A673 (cell line): ENCODE measurements around the gene EOLA1. TPM values are rescaled to one million over a fixed set of nuclear protein-coding genes. Genes with fewer than 3 reads are reported as not detected.

Experiments used
- BruUV-seq: library from RNA; stranded (reverse); fragments of 400-500 nt; replicated peaks from 2 replicates; lab custom pipeline; 2021; lab: Mats Ljungman, UMichigan
- CTCF ChIA-PET: fragments of 300-600 bp; sonication (Branson Sonifier 250); formaldehyde crosslinking; loops from one replicate; lab custom pipeline; 2022; ENCODE audit warnings: antibody characterized with exemption; lab: Charles Lee
- POLR2A ChIA-PET: fragments of 300-600 bp; sonication (Branson Sonifier 250); formaldehyde crosslinking; loops from one replicate; lab custom pipeline; 2022; ENCODE audit warnings: antibody characterized with exemption; ENCODE audit not compliant: low non-redundant PET; lab: Charles Lee
- DNase-seq: peaks from one replicate; pipeline ENCODE4 v3.0.0-alpha.2; 2015; ENCODE audit warnings: low spot score
- H3K27ac ChIP-seq: fragments of 200-600 bp; sonication (generic); 2 replicates; pipeline ENCODE4 v1.5.1; 2016; ENCODE audit warnings: mixed run types, low read depth, mild to moderate bottlenecking, mixed read lengths, antibody characterized with exemption, low read length; ENCODE audit not compliant: poor library complexity, severe bottlenecking
- H3K27me3 ChIP-seq: fragments of 200-600 bp; sonication (generic); replicated peaks from 2 replicates; pipeline ENCODE4 v1.6.1; 2017; ENCODE audit warnings: mixed run types, low read depth, mild to moderate bottlenecking, mixed read lengths, antibody characterized with exemption, low read length; ENCODE audit not compliant: insufficient read depth, poor library complexity
- H3K36me3 ChIP-seq: fragments of 200-600 bp; sonication (generic); 2 replicates; pipeline ENCODE4 v1.6.1; 2016; ENCODE audit warnings: mixed run types, mild to moderate bottlenecking, mixed read lengths, antibody characterized with exemption, low read length; ENCODE audit not compliant: insufficient read depth, poor library complexity, severe bottlenecking
- H3K4me1 ChIP-seq: fragments of 200-600 bp; sonication (generic); 2 replicates; pipeline ENCODE4 v1.6.1; 2017; ENCODE audit warnings: mixed run types, mild to moderate bottlenecking, mixed read lengths, antibody characterized with exemption, low read length; ENCODE audit not compliant: insufficient read depth, poor library complexity, severe bottlenecking
- H3K4me3 ChIP-seq: fragments of 200-600 bp; sonication (generic); 2 replicates; pipeline ENCODE4 v1.5.1; 2016; ENCODE audit warnings: low read depth, mixed run types, mild to moderate bottlenecking, mixed read lengths, low read length; ENCODE audit not compliant: poor library complexity, severe bottlenecking
- H3K9me3 ChIP-seq: fragments of 200-600 bp; sonication (generic); 2 replicates; pipeline ENCODE4 v1.6.1; 2016; ENCODE audit warnings: mixed run types, low read depth, mild to moderate bottlenecking, mixed read lengths, antibody characterized with exemption, low read length; ENCODE audit not compliant: poor library complexity, severe bottlenecking
- EZH2 ChIP-seq: fragments of 200-600 bp; sonication (generic); IDR thresholded peaks from 2 replicates; pipeline ENCODE4 v1.6.1; 2017; ENCODE audit warnings: borderline replicate concordance, low read depth, mild to moderate bottlenecking, mixed read lengths, antibody characterized with exemption, low read length; ENCODE audit not compliant: poor library complexity, severe bottlenecking
- intact Hi-C: fragments of 100-400 bp; cut with micrococcal nuclease; formaldehyde crosslinking; loops from one replicate; pipeline ENCODE4 v1.10.0; 2022; ENCODE audit not compliant: unreplicated experiment
- total RNA-seq: library from RNA; stranded (reverse); gene quantifications from 2 replicates; pipeline ENCODE4 v1.2.3, GENCODE V29; 2021
- TF ChIP-seq, protein P1 (sequence below): fragments of 300-800, 200-600 bp; sonication (generic); conservative IDR thresholded peaks from 2 replicates; pipeline ENCODE4 v1.5.1; 2017; ENCODE audit warnings: low read depth, mild to moderate bottlenecking, antibody characterized with exemption, low read length, moderate library complexity, mixed read lengths

Gene EOLA1
- total RNA-seq, 1 experiment from 2014 or later, result 15.3 TPM

DNA sequence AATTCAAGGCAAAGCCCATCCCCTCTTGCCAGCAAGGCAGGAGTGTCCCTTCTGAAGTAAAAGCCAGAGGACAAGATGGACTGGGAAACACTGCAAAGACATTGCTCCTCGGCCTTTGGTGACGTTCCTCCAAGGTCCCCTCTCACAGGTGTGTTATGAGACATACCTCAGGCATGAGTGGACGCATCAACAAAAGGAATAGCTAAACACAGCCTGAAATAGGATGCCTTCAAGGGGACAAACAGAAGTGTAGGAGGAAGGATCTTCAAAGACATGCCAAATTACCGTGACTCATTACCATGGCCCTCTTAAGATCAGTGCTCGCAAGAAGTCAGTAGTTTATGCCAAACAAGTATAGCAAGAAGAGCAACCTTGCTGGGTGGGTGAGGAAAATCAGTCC lies 29.7 kb upstream of the EOLA1 start:
- no peak for DNase-seq
- H3K9me3 ChIP-seq, result no peaks in the 10 kb centered on the region
- H3K27ac ChIP-seq, result no peak overlapping the region
- H3K27me3 ChIP-seq, result no peaks in the 10 kb centered on the region
- TF ChIP-seq, protein P1, sequence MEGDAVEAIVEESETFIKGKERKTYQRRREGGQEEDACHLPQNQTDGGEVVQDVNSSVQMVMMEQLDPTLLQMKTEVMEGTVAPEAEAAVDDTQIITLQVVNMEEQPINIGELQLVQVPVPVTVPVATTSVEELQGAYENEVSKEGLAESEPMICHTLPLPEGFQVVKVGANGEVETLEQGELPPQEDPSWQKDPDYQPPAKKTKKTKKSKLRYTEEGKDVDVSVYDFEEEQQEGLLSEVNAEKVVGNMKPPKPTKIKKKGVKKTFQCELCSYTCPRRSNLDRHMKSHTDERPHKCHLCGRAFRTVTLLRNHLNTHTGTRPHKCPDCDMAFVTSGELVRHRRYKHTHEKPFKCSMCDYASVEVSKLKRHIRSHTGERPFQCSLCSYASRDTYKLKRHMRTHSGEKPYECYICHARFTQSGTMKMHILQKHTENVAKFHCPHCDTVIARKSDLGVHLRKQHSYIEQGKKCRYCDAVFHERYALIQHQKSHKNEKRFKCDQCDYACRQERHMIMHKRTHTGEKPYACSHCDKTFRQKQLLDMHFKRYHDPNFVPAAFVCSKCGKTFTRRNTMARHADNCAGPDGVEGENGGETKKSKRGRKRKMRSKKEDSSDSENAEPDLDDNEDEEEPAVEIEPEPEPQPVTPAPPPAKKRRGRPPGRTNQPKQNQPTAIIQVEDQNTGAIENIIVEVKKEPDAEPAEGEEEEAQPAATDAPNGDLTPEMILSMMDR, result no peak
- no peak for TF ChIP-seq EZH2
- H3K4me1 ChIP-seq, result no peaks in the 10 kb centered on the region
- POLR2A ChIA-PET, result no interaction called here
- no peak overlapping the region for H3K4me3 ChIP-seq
- CTCF ChIA-PET, result no interaction called here
- no TSS peak for BruUV-seq
- no peaks in the 10 kb centered on the region for H3K36me3 ChIP-seq
- intact Hi-C loops, result no loop called here

DNA sequence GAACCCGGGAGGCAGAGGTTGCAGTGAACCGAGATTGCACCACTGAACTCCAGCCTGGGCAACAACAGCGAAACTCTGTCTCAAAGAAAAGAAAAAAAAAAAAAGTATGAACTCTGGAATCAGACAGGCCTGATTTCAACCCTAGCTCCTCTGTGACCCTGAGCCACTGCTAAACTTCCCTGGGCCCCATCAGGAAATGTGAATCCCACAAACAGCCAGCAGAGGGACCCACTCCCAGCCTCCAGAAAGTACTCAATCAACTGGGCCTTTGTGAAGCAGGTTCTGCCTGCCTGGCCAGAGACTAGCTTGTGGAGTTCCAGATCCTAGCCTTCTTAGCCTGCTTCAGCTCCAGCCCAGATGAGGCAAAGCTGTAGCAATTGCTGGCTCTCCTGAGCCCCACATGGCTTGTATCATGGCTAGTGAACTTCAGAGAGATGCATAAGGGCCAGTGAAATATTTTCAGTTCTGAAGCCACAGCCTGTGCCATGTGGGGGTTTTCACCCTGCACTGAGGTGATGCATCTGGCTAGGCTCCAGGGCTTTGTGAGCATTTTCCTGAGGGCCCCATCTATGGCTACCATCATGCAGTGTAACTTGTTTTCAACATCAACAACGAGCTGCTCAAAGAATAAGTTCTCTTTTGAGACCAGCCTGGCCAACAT lies 28.5 kb upstream of the EOLA1 start:
- CTCF ChIA-PET, result no interaction called here
- BruUV-seq, result no TSS peak
- H3K27ac ChIP-seq, result no peak overlapping the region
- no peaks in the 10 kb centered on the region for H3K4me1 ChIP-seq
- H3K9me3 ChIP-seq, result no peaks in the 10 kb centered on the region
- no peaks in the 10 kb centered on the region for H3K36me3 ChIP-seq
- POLR2A ChIA-PET, result no interaction called here
- H3K4me3 ChIP-seq, result no peak overlapping the region
- peak; percentile 64 for DNase-seq
- TF ChIP-seq, protein P1, result peak; percentile 69
- TF ChIP-seq EZH2, result no peak
- no peaks in the 10 kb centered on the region for H3K27me3 ChIP-seq
- intact Hi-C loops, result no loop called here

DNA sequence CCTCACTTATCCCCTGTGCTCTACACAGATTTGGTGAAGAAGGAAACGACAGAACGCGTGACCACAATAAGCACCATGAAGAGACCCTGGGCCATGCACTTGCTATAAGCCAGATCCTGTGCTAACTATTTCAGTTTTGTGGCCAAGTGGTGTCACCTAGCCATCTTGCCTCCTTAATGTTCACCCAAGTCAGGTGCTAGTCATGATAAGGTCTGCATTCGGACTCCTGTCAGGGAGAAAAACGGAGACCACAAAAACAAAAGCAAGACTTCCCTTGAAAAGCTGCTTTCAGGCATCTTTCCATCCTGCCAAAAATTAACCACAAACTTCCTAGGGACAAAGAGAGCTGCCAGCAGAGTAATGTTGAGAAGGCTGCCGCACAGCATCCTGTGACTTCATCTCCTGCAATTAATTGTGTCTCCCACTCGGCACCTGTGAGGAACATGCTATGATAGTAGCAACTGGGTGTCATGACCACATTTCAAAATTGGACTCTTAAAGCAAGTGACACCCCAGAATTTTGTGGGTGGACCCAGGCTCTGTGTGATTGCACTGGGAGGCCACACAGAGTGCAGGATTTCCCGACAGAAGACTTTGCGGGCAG lies 26.9 kb upstream of the EOLA1 start:
- intact Hi-C loops, result no loop called here
- no peaks in the 10 kb centered on the region for H3K4me1 ChIP-seq
- ChIA-PET CTCF (no interaction called here), POLR2A (no interaction called here)
- TF ChIP-seq EZH2, result no peak
- TF ChIP-seq, protein P1, result no peak
- H3K27ac ChIP-seq, result no peak overlapping the region
- BruUV-seq, result no TSS peak
- no peaks in the 10 kb centered on the region for H3K9me3 ChIP-seq
- no peaks in the 10 kb centered on the region for H3K27me3 ChIP-seq
- no peak overlapping the region for H3K4me3 ChIP-seq
- no peak for DNase-seq
- no peaks in the 10 kb centered on the region for H3K36me3 ChIP-seq
